Activated CD4-positive, CD25-positive, alpha-beta regulatory T cell treated with anti-CD3 and anti-CD28 coated beads, Interleukin-2, amount 50 U/mL, for 16 hours (primary cell): ENCODE measurements around the gene EIPR1.
"Not testable (repeated sequence)": the region's sequence is repeated elsewhere in the genome, so short reads cannot be mapped to it uniquely, and the experiment has no call there.

Experiments
- DNase-seq: peaks from one replicate; pipeline ENCODE4 v3.0.0-alpha.2; 2020; ENCODE audit warnings: low read depth, low spot score

The EIPR1 gene

DNA sequence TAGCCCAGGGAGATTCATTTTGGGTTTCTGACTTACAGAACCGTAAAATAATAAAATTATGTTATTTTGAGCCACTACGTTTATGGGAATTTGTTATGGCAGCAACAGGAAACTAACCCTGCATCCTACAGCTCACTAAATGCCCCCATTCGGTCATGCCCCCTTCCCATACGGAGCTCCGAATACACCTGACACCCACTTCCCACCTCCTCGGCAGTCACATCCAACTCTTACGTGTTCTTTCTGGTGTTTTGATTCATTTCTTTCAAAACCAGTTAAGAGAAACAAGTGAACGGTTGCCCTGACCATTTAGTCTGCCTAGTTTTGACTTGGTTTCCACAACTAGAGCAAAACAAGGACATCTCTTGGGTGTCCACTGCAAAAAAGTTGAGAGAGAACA, 19.7 kb downstream of the EIPR1 start:
- DNase-seq = no peak

DNA sequence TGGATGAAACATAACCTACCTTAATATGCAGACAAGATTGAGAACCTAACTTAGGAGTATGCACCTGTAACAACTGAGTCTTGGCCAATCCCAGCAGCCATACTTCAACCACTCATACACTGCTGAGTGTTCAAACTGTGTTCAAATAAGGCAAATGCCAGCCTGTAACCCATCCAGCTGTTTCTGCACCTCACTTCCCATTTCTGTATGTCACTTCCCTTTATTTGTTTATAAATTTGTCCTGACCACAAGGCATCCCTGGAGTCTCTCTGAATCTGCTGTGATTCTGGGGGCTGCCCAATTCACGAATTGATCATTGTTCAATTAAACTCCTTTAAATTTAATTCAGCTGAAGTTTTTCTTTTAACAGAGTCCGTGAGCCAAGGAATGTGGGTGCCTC, 20.2 kb downstream of the EIPR1 start:
- DNase-seq = not testable (repeated sequence)

DNA sequence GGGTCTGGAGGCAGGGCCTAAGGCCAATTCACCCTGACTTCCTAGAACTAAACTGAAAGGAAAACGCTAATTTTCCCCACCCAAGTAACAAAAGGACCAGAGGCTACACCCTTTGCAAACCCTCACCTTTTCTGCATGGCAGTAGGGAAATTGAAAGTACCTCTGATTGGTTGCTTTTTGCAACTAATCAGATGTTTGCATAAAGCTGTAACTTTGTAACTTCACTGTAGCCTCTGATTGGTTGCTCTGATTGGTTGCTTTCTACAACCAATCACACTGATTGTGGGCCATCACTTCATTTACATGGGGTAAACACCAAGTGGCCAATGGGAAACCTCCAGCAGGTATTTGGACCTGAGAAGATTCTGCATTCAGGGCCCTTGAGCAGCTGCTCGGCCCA, 20.8 kb downstream of the EIPR1 start:
- DNase-seq = no peak

DNA sequence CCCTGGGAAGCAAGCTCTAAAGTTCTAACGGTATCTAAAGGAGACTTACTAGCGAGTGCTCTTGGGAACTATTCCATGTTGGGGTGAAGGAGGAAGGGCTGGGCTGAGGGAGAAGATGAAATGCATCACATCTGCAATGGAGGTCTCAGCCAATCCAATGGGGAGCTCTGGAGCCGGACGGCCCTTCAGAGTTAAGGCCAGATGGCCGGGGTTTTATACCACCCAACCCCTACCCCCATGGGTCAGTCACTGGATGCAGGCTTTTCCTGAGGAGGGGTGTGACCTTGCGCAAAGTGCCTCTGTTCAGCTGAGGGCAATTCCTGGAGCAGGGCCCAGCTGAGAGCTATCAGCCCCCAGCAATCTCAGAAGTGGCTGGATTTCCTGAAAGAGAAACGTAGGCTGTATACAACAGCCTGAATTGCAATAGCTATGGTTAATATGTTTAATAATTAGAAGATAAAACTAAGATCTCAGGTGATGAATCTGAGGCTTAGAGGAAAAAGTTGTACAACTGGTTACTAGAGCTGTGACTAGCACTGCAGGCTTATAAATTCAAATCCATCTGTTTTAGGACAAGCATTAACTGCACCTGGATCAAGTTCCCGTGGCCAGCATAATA, 21.6 kb downstream of the EIPR1 start:
- no peak for DNase-seq

DNA sequence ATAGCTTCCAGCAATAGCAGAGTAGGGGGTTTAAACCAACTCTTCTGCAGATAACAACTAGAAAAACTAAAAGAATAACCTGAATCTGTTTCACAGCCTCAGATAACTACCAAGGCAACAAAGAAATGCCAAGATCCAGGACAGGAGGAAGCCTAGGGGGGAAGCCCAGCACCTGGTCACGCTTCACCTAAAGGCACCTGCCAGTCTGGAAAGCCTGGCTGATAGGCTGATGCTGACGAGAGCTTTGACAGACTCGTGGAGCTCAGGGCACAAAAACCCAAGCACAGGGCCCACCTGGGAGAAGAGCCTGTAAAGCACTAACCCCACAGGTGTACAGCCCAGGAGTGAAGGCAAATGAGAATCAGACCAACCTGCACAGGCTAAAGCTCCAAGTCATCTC, 22.6 kb downstream of the EIPR1 start:
- DNase-seq = no peak

DNA sequence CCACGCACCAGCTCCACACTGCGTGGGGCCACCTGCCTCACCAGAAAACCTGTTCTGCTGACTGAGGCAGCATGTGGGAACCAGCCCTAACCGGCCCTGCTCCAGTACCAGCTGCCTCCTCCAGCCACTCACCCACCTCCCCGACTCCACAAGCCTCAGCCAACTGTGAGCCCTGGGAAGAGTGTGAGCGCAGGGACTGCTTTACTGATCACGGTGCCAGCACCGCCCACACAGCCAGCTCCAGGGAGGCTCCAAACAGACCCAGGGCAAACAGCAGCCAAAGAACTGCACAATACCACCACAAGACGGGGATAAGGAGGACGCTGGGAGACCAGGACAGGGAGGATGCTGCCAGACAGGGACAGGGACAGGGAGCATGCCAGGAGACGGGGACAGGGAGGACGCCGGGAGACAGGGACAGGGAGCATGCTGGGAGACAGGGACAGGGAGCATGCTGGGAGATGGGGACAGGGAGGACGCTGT, 28.4 kb downstream of the EIPR1 start:
- no peak for DNase-seq

DNA sequence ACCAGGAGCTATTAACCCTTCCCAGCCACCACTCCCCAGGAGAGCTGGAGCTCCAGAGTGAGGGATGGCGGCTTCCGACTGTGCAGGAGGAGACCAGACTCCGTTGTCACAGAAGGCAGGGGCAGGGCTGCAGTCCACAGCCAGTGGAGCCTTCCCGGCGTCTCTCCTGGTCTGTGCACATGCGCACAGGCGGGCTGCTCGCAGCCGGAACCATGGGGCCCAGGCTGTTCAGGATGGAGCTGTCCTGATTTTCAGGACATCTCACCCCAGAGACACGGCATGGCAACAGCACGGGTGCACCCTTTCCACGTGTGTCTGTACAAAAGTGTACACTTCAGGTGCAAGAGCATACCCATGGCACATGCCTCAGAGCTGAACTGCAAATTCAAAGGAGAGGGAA, 28.9 kb downstream of the EIPR1 start:
- no peak for DNase-seq

DNA sequence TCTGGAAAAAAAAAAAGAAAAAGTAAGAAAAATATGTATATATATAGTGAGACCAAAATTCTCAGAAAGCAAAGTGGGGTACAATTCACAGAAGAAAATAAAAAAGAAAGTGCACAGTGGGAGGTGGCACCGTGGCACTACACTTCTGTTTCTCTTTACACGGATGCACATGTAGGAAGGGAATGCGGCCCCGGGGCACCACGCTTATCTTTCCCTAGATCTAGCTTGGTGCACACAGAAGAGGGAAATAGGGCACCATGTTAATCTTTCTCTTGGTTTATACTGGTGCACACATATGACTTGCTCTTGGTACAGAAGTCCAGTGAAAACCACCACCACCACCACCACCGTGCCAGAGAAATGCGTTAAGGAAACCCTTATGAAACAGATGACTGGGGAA, 32.0 kb downstream of the EIPR1 start:
- no peak for DNase-seq

DNA sequence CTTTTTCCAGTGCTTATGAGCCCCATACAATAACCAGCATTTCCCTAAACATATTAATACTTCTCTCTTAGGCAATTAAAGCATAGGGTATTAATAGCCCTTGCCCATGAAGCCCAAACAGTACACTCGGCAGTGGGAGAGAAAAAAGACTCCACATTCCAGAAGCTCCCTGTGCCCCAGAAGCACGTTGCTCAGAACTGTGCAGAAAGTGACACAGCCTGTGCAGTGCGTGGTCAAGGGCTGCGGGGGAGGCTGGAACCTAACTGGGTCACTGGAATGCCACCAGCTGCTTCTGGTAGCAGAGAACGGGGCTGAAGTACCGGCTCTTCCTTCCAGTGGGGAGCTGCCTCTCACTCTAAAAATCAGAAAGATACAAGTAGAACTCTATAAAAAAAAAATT, 32.7 kb downstream of the EIPR1 start:
- DNase-seq = no peak

DNA sequence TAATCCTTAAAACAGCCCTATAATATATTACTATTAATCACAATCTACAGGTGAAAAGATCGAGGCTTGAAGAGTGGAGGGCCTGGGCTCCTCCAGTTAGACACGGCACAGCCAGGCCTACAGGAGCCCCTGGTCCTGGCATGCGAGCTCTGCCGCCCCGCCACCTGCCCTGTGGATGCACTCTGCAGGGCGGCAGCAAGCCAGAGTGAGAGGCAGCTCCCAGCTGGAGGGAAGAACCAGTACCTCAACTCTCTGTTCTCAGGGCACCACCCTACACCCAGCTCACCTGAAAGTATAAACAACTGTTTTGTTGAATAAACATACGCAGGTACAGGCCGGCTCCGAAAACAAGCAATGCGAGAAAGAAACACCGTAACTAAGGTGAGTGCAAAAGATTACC, 34.6 kb downstream of the EIPR1 start:
- no peak for DNase-seq

DNA sequence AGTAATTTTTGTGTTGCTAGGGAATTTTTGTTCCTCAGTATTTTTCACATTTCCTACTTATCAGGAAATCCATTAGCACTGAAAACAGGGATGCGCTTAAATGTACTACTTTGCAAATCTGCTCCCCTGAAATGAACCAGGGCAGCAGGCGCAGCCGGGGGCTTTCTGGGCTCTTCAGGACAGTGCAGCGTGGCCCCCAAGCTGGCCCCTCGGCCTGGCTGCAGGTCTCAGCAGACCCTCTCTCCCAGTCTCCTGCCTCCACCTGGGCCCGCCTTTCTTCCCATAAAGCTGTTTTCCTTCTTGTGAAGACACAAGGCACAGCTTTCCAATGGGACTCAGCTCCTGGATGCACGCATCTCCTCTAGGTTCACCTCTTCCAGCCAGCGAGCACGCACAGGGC, 35.3 kb downstream of the EIPR1 start:
- DNase-seq = no peak

DNA sequence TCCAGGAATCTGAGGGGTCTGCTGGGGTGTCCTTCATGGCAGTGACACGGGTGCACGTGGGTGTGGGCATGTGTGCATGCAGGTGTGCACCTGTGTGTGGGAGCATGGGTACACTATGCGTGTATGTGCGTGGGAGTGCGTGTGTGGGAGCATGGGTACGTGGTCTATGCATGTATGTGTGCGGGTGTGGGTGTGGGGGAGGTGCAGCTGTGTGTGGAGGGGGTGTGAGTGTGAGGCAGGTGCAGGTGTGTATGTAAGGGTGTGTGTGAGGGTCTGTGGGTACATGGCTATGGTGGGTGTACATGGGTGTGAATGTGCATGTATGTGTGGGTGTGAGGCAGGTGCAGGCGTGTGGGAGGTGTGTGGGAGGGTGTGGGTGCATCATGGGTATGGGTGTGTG, 36.3 kb downstream of the EIPR1 start:
- DNase-seq = no peak

DNA sequence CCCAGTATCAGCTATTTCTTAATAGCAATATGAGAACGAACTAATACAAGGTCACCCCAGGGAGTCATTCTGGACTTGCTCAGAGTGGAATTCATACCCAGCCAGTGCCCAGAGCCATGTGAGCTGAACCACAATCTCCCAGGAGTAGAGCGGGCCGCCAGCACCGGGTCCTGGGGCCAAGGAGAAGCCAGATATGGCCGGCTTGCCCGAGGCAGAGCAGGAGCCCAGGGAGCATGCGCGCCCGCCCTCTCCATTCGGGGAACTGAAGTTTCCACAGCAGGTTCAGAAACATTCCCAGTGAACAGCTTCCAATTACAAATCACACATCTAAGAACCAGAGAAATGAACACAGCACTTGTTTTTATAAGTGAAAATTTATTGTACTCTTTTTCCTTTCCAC, 37.5 kb downstream of the EIPR1 start:
- DNase-seq = no peak

DNA sequence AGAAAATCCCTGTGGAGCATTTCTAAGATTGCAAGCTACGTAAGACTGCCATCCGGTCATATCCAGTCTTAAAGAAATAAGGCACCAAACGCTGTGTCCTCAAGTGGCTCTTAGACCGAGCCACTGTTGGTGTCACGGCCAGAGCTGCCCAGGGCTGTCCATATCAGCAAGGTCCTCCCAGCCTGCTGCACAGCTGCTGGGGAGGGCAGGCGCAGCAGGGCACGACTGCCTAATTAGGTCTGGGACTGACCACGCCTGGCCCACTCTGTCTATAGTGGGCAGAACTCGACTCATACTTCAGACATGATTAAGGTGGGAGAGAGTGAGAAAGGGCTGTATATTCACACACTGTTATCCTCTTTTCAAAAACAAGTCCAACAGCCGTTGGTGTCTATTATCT, 39.3 kb downstream of the EIPR1 start:
- DNase-seq = no peak

DNA sequence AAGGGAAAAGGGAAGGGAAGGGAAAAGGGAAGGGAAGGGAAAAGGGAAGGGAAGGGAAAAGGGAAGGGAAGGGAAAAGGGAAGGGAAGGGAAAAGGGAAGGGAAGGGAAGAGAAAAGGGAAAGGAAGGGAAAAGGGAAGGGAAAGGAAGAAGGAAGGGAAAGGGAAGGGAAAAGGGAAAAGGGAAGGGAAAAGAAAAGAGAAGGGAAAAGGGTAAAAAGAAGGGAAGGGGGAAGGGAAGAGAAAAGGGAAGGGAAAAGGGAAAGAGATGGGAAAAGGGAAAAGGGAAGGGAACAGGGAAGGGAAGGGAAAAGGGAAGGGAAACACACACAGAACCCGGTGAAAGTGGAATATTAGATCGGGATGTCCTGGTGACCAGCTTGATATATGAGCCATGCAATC, 40.8 kb downstream of the EIPR1 start:
- DNase-seq = no peak

DNA sequence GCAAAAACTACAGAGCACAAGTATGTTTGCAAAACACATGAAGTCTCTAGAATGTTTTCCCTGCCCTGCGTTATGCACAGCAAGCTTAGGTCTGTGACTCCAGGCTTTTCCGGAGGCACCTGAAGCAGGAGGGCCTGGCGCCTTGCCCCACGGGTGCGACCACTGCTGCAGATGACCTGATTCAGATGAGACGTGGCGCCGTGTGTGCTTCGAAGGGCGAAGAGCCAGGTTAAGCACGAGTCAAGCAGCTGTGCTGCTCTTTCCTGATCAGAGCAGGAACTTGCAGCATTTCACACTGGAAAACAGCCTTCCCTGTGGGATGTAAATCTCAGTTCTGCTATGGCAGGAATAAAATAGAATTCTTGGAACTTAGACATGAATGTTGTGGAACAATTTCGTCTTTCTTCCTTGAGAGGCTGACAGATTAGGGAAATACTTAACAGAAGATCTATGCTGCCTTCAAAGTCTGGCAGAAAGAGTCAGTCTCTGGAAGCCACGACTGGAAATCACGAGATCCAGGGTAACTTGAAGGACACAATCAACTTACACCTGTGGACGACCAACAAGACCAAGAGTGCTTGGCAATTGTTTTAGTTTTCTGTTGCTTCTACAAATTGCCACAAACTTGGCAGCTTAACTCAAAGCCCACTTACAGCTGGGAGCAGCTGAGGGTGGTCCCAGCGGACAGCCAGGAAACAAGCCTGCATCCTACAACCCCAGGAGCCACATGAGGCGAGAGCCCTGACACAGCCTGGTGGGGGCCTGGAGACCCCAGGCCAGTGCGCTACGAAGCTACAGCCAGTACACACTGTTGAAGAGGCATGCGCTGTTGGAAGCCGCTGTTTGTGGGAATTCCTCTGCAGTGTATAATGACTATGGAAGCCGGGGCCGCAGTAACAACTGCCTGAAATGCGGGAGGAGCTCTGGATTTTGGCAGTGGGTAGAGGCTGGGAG, 42.9 kb downstream of the EIPR1 start:
- no peak for DNase-seq

DNA sequence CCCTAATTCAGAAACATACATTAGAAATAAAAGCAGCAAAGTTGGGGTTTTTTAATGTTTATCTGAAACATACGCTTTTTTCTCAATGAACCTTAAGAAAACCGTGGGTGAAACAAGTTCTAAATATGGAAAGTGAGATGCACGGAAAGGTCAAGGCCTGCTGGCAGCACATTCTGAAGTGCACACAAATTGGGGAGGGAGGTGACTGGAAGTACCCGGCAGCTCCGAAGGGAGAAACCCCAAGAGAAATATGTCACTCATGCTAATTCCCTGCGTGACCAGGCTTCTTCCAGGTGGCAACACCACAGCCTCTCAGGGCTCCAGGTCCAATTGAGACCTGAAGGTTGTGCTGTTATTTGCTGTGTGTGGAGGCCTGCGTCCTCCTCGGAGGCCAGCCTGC, 45.5 kb downstream of the EIPR1 start:
- no peak for DNase-seq

DNA sequence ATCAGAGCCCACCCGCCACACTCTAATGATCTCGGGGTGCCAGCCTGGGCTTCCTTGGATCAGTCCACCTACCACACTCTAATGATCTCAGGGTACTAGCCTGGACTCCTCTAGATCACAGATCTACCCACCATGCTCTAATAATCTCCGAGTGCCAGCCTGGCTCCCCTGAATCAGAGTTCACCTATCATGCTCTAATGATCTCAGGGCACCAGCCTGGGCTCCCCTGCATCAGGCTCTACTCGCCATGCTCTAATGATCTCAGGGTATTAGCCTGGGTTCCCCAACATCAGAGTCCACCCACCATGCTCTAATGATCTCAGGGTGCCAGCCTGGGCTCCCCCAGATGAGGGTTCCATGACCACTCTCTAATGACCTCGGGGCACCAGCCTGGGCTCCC, 48.1 kb downstream of the EIPR1 start:
- no peak for DNase-seq

DNA sequence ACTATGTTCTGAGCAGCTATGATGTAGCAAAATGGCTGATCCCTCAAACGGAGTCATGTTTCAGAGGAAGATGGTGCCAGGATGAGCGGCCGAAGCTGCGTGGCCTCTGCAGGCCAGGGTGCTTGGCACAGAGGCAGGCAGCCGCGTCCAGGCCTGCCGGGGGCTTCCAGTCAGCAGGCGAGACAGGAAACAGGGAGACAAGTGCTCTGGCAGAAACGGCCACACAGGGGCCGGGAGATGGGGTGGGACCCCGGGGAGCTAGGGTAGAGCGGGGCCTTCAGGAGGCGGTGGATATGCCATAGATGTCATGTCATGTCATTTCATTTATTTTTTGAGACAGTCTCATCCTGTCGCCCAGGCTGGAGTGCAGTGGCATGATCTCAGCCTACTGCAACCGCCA, 50.7 kb downstream of the EIPR1 start:
- no peak for DNase-seq

DNA sequence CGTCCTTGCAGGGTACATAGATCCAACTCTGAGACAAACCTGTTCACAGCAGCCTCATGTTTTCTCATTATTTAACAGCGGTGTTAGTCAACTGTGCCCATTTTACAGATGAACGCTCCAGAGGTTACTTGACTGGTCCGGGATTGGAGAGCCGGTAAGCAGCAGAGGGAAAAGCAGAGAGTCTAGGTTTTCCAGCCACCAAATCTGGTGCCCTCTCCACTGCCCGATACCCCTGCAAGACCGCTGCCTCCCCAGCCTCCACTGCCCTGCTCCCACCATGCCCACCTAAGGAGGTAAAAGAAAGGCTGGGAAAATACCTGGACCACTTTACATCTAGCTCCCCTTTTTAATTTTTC, 51.5 kb downstream of the EIPR1 start:
- DNase-seq = no peak

DNA sequence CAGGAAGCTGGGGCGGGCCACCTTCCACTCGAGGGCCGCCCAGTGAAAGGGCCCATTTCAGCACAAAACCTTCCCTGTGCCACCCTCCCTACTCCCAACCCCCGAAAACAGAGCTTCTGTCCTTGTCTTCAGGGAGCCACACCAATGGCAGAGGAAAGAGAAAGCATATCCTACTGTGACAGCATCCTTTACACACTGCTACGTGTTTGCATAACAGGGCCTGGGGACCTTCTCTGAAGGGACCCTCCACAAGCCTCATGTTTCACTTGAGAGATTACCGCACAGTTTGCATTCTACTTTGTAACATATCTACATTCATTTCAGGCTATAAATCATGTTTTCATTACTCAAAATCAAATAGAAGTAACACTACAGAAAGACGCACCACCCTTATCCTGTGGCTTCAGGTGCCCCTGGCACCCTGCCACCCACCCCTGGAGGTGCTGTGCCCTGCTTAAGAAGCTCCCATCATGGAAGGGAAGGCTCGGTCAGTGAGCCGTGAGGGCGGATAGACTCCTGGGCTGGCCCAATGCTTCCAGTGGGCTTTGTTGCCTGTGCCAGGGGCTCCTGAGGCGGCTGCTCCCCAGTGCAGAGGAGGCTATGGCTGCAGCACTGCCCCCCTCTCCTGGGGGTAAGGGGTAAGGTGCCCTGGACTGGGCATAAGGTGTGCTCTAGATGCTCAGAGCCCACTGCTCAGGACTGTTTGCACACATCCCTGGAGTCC, 52.0 kb downstream of the EIPR1 start:
- no peak for DNase-seq

DNA sequence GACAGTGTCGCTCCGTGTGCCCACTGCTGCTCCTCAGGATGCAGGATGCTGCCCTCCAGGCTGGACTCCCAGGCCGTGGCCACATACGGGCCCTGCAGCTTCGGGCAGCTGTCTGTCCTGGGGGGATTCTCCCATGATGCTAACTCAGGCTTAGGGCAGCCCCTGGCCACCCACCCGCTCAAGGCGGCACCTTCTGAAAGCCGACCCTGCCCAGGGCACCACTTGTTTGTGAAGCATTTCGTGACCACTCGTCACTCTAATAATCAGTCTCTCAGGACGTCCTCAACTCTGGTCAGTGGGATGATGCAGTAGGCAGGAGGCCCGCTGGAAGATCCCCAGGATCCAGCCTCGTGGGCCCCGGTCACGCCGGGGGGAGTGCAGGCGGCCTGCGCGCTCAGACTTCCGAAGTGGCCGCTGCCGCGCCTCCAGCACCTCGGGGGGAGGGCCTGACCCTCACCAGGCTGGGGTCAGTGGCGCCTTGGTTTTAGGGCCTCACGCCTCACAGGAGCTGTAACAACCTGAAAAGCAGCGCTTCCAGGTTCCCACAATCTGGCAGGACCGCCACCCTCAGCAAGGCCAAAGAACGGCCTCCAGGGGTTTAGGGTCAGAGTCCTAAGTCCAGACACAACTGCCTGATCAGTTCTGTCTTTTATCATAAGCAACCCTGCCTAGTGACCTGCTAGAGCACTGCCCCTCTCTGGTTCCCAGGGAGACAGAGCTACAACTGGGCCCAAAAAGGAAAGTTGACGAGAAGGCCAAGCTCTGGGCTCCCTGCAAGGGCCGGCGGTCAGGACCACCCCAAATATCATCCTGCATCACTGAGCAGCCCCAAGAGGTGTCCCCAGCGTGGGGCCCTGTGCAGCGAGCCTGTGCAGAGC, 53.0 kb downstream of the EIPR1 start:
- DNase-seq = no peak
